PC-3 (cell line): ENCODE results near the gene NRSN1. TPM values are rescaled to one million over a fixed set of nuclear protein-coding genes. Genes with fewer than 3 reads are reported as not detected.

Experiments
- ATAC-seq: fragments of 200-7000 bp; cut with Tn5 transposase; 2 replicates; pipeline ENCODE4 v1.9.1; 2020; ENCODE audit warnings: mild to moderate bottlenecking, moderate library complexity
- BruUV-seq: library from RNA; stranded (reverse); fragments of 400-500 nt; replicated peaks from 2 replicates; lab custom pipeline; 2021; lab: Mats Ljungman, UMichigan
- CTCF ChIA-PET: fragments of 300-600 bp; sonication (Branson Sonifier 250); formaldehyde crosslinking; loops from one replicate; lab custom pipeline; 2022; ENCODE audit warnings: antibody characterized with exemption; lab: Charles Lee
- POLR2A ChIA-PET: fragments of 300-600 bp; sonication (Branson Sonifier 250); formaldehyde crosslinking; loops from one replicate; lab custom pipeline; 2022; ENCODE audit warnings: antibody characterized with exemption; ENCODE audit not compliant: unreplicated experiment; lab: Charles Lee
- DNase-seq: peaks from one replicate; pipeline ENCODE4 v3.0.0-alpha.2; 2015
- H2AFZ ChIP-seq: fragments of 300-600 bp; sonication (generic); 2 replicates; pipeline ENCODE4 v1.6.0; 2016; ENCODE audit warnings: antibody characterized with exemption, low read length
- H3F3A ChIP-seq: fragments of 300-600 bp; sonication (generic); one replicate; pipeline ENCODE4 v1.6.0; 2017; ENCODE audit warnings: antibody characterized with exemption, low read length, control low read depth, mild to moderate bottlenecking; ENCODE audit not compliant: unreplicated experiment
- H3K27ac ChIP-seq: fragments of 300-600 bp; sonication (generic); 2 replicates; pipeline ENCODE4 v1.5.1; 2016; ENCODE audit warnings: mild to moderate bottlenecking, low read length
- H3K27me3 ChIP-seq: fragments of 300-600 bp; sonication (generic); 2 replicates; pipeline ENCODE4 v1.6.1; 2016; ENCODE audit warnings: low read length, mixed read lengths
- H3K36me3 ChIP-seq: fragments of 300-600 bp; sonication (generic); 2 replicates; pipeline ENCODE4 v1.6.1; 2016; ENCODE audit warnings: low read depth, mixed run types, low read length, mixed read lengths
- H3K4me1 ChIP-seq: fragments of 300-600 bp; sonication (generic); 2 replicates; pipeline ENCODE4 v1.5.1; 2016; ENCODE audit warnings: low read length; ENCODE audit not compliant: insufficient read depth
- H3K4me2 ChIP-seq: fragments of 300-600 bp; sonication (generic); 2 replicates; pipeline ENCODE4 v1.6.0; 2016; ENCODE audit warnings: low read length
- H3K4me3 ChIP-seq: fragments of 300-600 bp; sonication (generic); 2 replicates; pipeline ENCODE4 v1.5.1; 2016; ENCODE audit warnings: mild to moderate bottlenecking, low read length, mixed read lengths
- H3K79me2 ChIP-seq: fragments of 300-600 bp; sonication (generic); 2 replicates; pipeline ENCODE4 v1.6.1; 2017; ENCODE audit warnings: low read length, mixed read lengths
- H3K9ac ChIP-seq: fragments of 300-600 bp; sonication (generic); 2 replicates; pipeline ENCODE4 v1.6.0; 2016; ENCODE audit warnings: mild to moderate bottlenecking, low read length
- H3K9me2 ChIP-seq: fragments of 300-600 bp; sonication (generic); replicated peaks from 2 replicates; pipeline ENCODE4 v1.6.1; 2016; ENCODE audit warnings: mixed run types, low read length, mixed read lengths
- H3K9me3 ChIP-seq: fragments of 300-600 bp; sonication (generic); 2 replicates; pipeline ENCODE4 v1.6.1; 2016; ENCODE audit warnings: low read length, mixed read lengths
- H4K20me1 ChIP-seq: fragments of 300-600 bp; sonication (generic); 2 replicates; pipeline ENCODE4 v1.6.1; 2016; ENCODE audit warnings: low read length, mixed read lengths
- CTCF ChIP-seq: fragments of 300-600 bp; sonication (generic); conservative IDR thresholded peaks from 2 replicates; pipeline ENCODE4 v1.5.1; 2017; ENCODE audit warnings: antibody characterized with exemption, low read depth, mild to moderate bottlenecking, low read length
- EZH2 ChIP-seq: fragments of 300-600 bp; sonication (generic); IDR thresholded peaks from one replicate; pipeline ENCODE4 v1.6.1; 2017; ENCODE audit warnings: antibody characterized with exemption, mild to moderate bottlenecking, low read length; ENCODE audit not compliant: unreplicated experiment
- EZH2phosphoT487 ChIP-seq: fragments of 300-600 bp; sonication (generic); IDR thresholded peaks from 2 replicates; pipeline ENCODE4 v1.6.1; 2018; ENCODE audit warnings: mild to moderate bottlenecking, antibody characterized with exemption, low read length, borderline replicate concordance
- intact Hi-C: fragments of 100-400 bp; cut with micrococcal nuclease; formaldehyde crosslinking; loops from 2 replicates; pipeline ENCODE4 v1.9.0; 2023
- total RNA-seq: library from RNA; depleted of rRNA; stranded (reverse); fragments of >200 nt; gene quantifications from 2 replicates; pipeline ENCODE4 v1.2.3, GENCODE V29; 2014

The NRSN1 gene
- total RNA-seq, 1 experiment from 2014 or later, result not detected

DNA sequence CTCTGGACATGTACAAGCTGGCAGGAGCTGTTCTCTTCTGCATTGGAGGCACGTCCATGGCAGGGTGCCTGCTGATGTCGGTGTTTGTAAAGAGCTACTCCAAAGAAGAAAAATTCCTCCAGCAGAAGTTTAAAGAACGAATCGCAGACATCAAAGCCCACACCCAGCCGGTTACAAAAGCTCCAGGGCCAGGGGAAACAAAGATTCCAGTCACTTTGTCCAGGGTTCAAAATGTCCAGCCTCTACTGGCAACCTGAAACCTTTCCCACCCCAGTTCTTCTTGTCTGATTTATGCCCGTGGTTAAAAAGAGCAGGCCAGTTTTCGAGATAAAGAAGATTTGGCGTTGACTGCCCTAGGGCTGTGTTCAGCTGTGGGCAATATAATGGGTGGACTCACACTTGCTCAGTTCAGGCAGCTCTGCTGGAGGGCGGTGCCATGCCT is 19.7 kb downstream of the NRSN1 start:
- Histone ChIP-seq H3K27ac (no peak overlapping the region), H3K4me2 (no peak overlapping the region), H3K9ac (no peak overlapping the region), H3K9me3 (no peaks in the 10 kb centered on the region), H3K27me3 (peaks cover 56% of the 10 kb centered on the region), H3K36me3 (no peaks in the 10 kb centered on the region), H3F3A (no peaks in the 10 kb centered on the region), H4K20me1 (no peaks in the 10 kb centered on the region), H3K4me3 (no peak overlapping the region), H3K79me2 (no peaks in the 10 kb centered on the region), H3K4me1 (no peaks in the 10 kb centered on the region), H3K9me2 (no peaks in the 10 kb centered on the region), H2AFZ (no peak overlapping the region)
- no TSS peak for BruUV-seq
- no peak for ATAC-seq
- ChIA-PET POLR2A (no interaction called here), CTCF (no interaction called here)
- intact Hi-C loops, result no loop called here
- TF ChIP-seq CTCF (no peak), EZH2phosphoT487 (no peak), EZH2 (no peak)
- DNase-seq, result no peak

- no peaks in the 10 kb centered on the region for H3K4me1 ChIP-seq
- H3K9ac ChIP-seq, result no peak overlapping the region
- H3K79me2 ChIP-seq, result no peaks in the 10 kb centered on the region
- intact Hi-C loops, result no loop called here
- H2AFZ ChIP-seq, result no peak overlapping the region
- H3K36me3 ChIP-seq, result no peaks in the 10 kb centered on the region
- no TSS peak for BruUV-seq
- no peak overlapping the region for H3K4me3 ChIP-seq
- H3K9me2 ChIP-seq, result no peaks in the 10 kb centered on the region
- no peak for ATAC-seq
- H3K27ac ChIP-seq, result no peak overlapping the region
- ChIA-PET CTCF (no interaction called here), POLR2A (no interaction called here)
- no peaks in the 10 kb centered on the region for H3F3A ChIP-seq
- no peak overlapping the region for H3K4me2 ChIP-seq
- TF ChIP-seq EZH2phosphoT487, result no peak
- no peak for TF ChIP-seq CTCF
- TF ChIP-seq EZH2, result no peak
- peaks cover 45% of the 10 kb centered on the region for H3K27me3 ChIP-seq
- no peak for DNase-seq
- no peaks in the 10 kb centered on the region for H3K9me3 ChIP-seq
- no peaks in the 10 kb centered on the region for H4K20me1 ChIP-seq
Observed at GRCh38 chr6:24146871-24147270, 20.9 kb downstream of the NRSN1 start.

GRCh38 chr6:24147511-24148153 is 21.6 kb downstream of the NRSN1 start:
- intact Hi-C loops, result no loop called here
- CTCF ChIA-PET, result no interaction called here

More at GRCh38 chr6:24147511-24148153, 21.6 kb downstream of the NRSN1 start:
- peaks cover 45% of the 10 kb centered on the region for H3K27me3 ChIP-seq
- DNase-seq (no peak), ATAC-seq (no peak)
- POLR2A ChIA-PET, result no interaction called here
- H3F3A ChIP-seq, result no peaks in the 10 kb centered on the region
- H3K79me2 ChIP-seq, result no peaks in the 10 kb centered on the region
- H4K20me1 ChIP-seq, result no peaks in the 10 kb centered on the region
- BruUV-seq, result no TSS peak
- no peaks in the 10 kb centered on the region for H3K9me2 ChIP-seq
- no peak overlapping the region for H2AFZ ChIP-seq
- H3K27ac ChIP-seq, result no peak overlapping the region
- no peaks in the 10 kb centered on the region for H3K36me3 ChIP-seq
- no peak overlapping the region for H3K4me2 ChIP-seq
- no peaks in the 10 kb centered on the region for H3K4me1 ChIP-seq
- no peak overlapping the region for H3K4me3 ChIP-seq
- H3K9me3 ChIP-seq, result no peaks in the 10 kb centered on the region
- no peak overlapping the region for H3K9ac ChIP-seq
- TF ChIP-seq EZH2, result no peak
- no peak for TF ChIP-seq CTCF
- TF ChIP-seq EZH2phosphoT487, result no peak
